ENCODE measurements around the gene CACNA1D.
A peak's percentile ranks its signal among the peaks of the same experiment; 100 is the strongest.

Gene CACNA1D

DNA sequence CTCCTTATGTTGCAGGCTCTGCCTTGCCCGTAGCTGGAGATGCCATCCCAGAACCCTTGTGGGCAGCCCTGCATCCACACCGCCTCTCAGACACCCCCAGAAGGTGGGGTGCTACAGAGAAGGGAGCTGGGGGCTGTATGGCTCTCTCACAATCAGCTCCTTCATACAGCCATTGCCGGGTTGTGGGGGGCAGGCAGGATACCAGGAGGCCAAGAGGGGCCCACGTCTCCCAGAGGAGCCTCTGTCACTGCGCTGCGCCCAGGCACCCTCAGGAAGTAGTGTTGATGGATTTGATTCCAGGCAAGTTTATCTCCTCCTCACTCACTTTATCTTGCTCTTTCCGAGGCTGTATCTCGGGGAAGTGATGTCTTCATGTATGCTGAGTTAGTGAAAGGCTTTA, 180.2 kb downstream of the CACNA1D start:
- TF ChIP-seq, protein P1, sequence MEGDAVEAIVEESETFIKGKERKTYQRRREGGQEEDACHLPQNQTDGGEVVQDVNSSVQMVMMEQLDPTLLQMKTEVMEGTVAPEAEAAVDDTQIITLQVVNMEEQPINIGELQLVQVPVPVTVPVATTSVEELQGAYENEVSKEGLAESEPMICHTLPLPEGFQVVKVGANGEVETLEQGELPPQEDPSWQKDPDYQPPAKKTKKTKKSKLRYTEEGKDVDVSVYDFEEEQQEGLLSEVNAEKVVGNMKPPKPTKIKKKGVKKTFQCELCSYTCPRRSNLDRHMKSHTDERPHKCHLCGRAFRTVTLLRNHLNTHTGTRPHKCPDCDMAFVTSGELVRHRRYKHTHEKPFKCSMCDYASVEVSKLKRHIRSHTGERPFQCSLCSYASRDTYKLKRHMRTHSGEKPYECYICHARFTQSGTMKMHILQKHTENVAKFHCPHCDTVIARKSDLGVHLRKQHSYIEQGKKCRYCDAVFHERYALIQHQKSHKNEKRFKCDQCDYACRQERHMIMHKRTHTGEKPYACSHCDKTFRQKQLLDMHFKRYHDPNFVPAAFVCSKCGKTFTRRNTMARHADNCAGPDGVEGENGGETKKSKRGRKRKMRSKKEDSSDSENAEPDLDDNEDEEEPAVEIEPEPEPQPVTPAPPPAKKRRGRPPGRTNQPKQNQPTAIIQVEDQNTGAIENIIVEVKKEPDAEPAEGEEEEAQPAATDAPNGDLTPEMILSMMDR (IDR thresholded peaks at IDR 0.05; ENCODE audit: borderline replicate concordance, control extremely low read depth, extremely low read depth, insufficient read depth, missing control alignments), result no peak
- no peak for DNase-seq (ENCODE audit: low spot score)
- in situ Hi-C loops (cut with MboI; ENCODE audit: low sequenced_read_pairs, unreplicated experiment), result no loop called here

GRCh38 chr3:53675022-53675697, 180.7 kb downstream of the CACNA1D start:
- DNase-seq (ENCODE audit: low spot score), result no peak
- in situ Hi-C loops (cut with MboI; ENCODE audit: low sequenced_read_pairs, unreplicated experiment), result no loop called here
- TF ChIP-seq, protein P1 (IDR thresholded peaks at IDR 0.05; ENCODE audit: borderline replicate concordance, control extremely low read depth, extremely low read depth, insufficient read depth, missing control alignments), result no peak

- in situ Hi-C loops (cut with MboI; ENCODE audit: low sequenced_read_pairs, unreplicated experiment), result no loop called here
- no peak for DNase-seq (ENCODE audit: low spot score)
- TF ChIP-seq, protein P1 (IDR thresholded peaks at IDR 0.05; ENCODE audit: borderline replicate concordance, control extremely low read depth, extremely low read depth, insufficient read depth, missing control alignments), result no peak
Measured at GRCh38 chr3:53675942-53676341, 181.5 kb downstream of the CACNA1D start.

GRCh38 chr3:53677413-53677812, 183.0 kb downstream of the CACNA1D start:
- TF ChIP-seq, protein P1 (IDR thresholded peaks at IDR 0.05; ENCODE audit: borderline replicate concordance, control extremely low read depth, extremely low read depth, insufficient read depth, missing control alignments), result peak; percentile 20
- in situ Hi-C loops (cut with MboI; ENCODE audit: low sequenced_read_pairs, unreplicated experiment), result no loop called here
- DNase-seq (ENCODE audit: low spot score), result no peak

DNA sequence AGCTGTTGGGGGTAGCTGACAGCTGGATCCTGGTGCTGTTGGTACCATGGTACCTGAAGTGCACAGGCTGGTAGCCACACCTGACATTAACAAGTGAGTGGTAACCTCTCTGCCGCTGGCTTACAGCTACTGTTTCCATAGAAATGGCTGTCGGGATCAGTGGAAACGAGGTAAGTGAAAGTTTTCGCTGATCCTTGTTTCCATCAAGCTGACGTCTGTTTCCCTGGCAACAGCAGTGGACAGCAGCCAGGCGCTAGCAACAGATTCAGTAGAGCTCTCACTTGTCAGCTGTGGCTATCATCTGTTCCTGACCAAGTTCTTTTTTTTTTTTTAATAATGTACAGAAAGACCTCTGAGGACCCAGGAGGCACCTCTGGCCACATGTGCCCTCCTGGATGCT, 185.6 kb downstream of the CACNA1D start:
- DNase-seq (ENCODE audit: low spot score), result no peak
- in situ Hi-C loops (cut with MboI; ENCODE audit: low sequenced_read_pairs, unreplicated experiment), result no loop called here
- TF ChIP-seq, protein P1 (IDR thresholded peaks at IDR 0.05; ENCODE audit: borderline replicate concordance, control extremely low read depth, extremely low read depth, insufficient read depth, missing control alignments), result no peak

GRCh38 chr3:53682807-53683206, 188.4 kb downstream of the CACNA1D start:
- in situ Hi-C loops (cut with MboI; ENCODE audit: low sequenced_read_pairs, unreplicated experiment), result no loop called here
- TF ChIP-seq, protein P1 (IDR thresholded peaks at IDR 0.05; ENCODE audit: borderline replicate concordance, control extremely low read depth, extremely low read depth, insufficient read depth, missing control alignments), result no peak
- DNase-seq (ENCODE audit: low spot score), result no peak

All from GM13976 (cell line).